ENCODE data around the gene MYO1E.

- TF ChIP-seq, protein P1, sequence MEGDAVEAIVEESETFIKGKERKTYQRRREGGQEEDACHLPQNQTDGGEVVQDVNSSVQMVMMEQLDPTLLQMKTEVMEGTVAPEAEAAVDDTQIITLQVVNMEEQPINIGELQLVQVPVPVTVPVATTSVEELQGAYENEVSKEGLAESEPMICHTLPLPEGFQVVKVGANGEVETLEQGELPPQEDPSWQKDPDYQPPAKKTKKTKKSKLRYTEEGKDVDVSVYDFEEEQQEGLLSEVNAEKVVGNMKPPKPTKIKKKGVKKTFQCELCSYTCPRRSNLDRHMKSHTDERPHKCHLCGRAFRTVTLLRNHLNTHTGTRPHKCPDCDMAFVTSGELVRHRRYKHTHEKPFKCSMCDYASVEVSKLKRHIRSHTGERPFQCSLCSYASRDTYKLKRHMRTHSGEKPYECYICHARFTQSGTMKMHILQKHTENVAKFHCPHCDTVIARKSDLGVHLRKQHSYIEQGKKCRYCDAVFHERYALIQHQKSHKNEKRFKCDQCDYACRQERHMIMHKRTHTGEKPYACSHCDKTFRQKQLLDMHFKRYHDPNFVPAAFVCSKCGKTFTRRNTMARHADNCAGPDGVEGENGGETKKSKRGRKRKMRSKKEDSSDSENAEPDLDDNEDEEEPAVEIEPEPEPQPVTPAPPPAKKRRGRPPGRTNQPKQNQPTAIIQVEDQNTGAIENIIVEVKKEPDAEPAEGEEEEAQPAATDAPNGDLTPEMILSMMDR (IDR thresholded peaks at IDR 0.05; ENCODE audit: insufficient read depth, low read length, poor library complexity, severe bottlenecking), result no peak
- TF ChIP-seq EZH2phosphoT487 (conservative IDR thresholded peaks at IDR 0.05; ENCODE audit: low read length), result no peak
These were observed 8.4 kb upstream of the MYO1E start for GRCh38 chr15:59380902-59381610.
